Measurements from ENCODE around the gene ASTN1.

ASTN1 gene

DNA sequence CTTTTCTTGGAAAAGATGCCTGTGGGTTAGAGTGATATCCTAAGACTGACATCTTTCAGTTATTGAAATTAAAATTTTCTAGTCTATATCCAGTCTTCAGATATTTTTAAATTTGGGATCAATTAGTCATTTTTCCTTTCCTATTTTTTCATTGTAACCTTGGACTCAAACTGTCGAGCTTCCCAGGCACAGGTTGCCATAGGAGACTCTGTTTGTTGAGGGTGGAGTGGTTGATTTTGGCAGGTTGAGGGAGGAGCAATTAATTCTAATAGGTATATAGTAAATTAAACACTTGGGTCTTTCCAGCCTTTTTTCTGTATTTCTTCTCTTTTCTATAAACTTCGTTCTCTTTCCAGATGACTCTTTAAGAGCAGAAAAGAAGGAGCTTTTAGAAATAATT, 326.8 kb downstream of the ASTN1 start:
- DNase-seq (ENCODE audit: low read depth): no peak

DNA sequence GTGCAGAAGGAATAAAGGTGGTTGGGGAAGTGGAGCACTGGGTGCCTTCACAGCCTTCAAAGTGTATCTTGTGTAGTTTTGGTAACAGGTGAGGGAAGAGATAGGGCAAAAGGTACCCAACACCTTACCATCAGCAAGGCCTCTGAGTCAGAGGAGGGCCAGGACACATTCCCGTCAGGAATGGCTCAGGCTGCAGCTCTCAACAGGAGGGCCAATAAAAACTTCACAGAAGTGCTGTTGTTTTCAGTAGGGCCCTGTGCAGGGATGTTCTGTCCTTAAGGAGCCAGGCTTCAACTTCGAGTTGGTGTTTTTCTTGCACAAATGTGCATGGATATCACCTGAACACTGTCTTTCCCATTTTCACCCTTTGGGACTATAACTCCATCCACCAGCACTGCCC, 333.4 kb downstream of the ASTN1 start:
- DNase-seq (ENCODE audit: low read depth): no peak

DNA sequence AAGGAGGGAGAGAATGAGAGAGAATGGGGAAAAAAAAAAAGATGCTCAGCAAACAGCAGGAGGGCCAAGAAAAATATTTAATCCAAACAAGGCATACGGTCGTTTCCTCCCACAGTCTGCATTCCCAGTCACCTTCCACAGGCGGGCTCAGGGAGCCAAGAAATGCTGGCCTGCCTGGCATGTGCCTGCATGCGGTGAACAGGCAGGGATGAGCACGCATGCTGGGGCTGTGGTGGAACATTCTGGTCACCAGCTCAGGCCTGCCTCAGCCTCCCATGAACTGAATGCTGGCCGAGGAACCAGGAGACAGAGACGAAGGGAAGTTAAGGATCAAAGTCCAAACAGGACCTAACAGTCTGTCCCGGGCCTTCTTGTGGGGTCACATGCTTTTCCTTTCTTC, 335.3 kb downstream of the ASTN1 start:
- no peak for DNase-seq (ENCODE audit: low read depth)

DNA sequence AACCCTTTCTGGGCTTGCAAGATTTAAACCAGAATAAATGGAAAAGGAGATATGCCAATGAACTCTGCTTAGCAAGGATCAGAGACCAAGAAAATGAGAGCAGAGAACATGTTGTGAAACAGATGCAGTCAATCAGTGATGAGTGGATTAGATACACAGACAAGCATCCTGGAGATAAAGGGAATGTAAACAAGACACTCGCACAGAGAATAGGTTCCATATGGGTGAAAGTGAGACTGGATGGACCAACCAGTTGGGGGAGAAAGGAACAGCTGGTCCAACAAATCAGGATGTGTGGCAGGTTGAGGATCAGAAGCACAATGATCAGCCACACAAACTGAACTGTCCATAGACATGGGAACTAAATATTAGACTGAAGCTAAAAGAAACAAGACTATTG, 338.2 kb downstream of the ASTN1 start:
- no peak for DNase-seq (ENCODE audit: low read depth)

DNA sequence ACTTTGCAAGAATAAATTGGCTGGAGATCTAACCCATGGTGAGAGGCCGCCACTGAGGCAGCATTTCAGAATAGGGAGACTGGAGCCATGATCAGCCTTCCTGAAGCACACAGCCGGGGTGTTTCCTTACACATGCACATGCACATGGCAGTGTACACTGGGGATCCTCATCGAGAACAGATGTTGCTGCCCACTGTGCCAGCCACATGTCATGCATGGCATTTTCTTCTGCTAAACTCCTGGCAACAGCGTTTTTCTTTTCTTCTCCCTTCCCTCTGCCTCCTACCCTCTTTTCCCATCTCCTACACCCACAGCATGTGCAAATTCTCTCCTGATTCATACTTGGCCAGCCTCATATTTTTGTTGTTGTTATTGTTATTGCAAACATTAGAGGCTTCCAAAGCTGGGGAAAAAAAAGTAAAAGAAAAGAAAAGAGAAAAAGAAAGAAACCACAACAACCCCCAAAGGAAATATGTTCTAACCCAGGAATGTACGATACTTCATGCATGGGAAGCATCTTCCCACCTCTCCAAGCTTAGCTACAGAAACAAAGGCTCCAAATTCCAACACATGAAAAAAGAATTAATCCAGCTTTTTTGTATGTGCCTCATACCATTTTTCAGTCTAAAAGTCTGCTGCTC, 344.0 kb downstream of the ASTN1 start:
- DNase-seq (ENCODE audit: low read depth): no peak

DNA sequence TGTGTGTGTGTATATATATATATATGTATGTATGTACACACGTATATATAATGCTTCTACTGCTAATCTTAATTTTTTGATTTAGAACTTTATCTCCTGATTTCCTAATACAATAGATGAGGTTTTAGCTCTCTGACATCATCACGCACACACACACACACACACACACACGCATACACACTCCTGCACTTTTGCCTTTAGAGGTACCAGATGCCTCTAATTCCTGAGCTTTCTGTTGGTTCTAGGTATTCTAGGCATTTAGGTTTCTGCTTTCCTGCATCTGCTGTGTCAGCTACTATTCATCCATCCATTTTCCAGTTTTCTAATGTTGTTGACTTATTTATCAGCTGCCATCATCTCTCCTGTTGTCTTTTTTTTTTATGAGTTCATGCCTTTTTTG, 348.3 kb downstream of the ASTN1 start:
- no peak for DNase-seq (ENCODE audit: low read depth)

DNA sequence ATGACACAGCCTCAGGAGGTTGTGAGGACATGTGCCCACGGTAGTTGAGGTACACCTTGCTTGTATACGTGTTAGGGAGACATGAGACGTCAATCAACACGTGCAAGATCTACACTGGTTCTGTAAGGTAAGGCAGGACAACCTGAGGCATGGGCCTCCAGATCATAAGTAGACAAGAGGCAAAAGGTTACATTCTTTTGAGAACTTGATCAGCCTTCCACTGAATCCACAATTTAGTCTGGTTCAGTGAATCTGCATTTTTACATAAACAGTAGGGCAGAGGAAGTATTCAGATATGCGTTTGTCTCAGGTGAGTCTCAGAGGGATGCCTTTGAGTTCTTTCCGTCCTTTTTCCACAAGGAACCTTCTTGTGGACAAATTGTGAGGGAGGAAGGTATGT, 348.9 kb downstream of the ASTN1 start:
- no peak for DNase-seq (ENCODE audit: low read depth)

DNA sequence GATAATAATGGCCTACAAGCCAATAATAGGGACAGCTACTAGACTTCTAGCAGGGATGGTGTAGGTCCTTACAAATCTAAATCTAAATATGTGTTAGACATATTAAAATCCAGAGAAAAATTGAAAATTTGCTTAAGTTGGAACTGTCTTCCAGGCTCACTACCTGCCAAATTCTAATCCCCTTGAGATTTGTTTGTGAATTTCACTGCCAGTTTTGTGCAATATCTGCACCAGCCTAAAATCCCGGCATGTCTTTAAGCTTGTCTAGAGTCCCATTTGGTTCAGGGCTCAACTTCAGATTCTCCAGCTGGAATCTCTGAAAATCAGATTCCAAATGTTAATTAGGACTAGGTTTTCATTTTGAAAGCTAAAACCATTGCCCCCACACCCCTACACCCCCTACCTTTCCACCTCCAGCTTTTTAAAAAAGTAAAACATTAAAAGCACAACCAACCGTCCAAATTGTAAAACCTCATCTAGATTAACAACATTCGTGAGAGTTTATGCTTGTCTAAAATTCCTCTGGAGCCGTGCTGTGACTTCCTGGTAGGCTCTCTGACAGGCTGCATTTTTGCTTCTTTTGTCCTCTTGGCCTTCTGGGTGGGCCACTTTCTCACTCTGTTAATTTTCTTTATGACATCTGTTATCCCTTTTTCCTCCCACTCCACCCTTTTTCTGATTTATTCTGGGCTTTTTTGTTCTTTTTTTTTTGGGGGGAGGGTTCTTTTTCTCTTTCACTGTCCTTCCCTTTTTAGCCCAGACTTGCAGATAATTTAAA, 352.8 kb downstream of the ASTN1 start:
- no peak for DNase-seq (ENCODE audit: low read depth)

DNA sequence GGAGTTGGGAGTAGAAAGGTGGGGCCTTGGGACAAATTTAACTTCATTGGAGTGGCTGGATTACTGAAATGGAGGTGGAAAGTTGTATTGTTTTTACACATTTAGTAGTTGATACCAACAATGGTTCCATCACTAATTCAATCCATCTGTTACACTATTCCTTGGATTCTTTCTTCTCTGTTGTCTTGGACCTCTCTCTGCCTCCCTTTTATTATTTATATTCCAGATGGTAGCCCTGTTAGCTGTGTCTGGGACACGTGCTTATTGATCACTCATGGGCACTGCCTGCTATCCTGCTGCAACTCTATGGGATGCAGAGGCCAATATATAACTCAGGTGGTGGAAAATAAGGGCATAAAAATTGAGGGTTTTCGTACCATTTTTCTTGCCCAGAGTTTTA, 355.2 kb downstream of the ASTN1 start:
- DNase-seq (ENCODE audit: low read depth): no peak

Data from GM04503 (cell line).